H1 (cell line): ENCODE measurements around the gene ARHGAP22. TPM values are rescaled to one million over a fixed set of nuclear protein-coding genes. Genes with fewer than 3 reads are reported as not detected.

Experiments
- CTCF ChIA-PET: fragments of 300-600 bp; sonication (Branson Sonifier 250); formaldehyde crosslinking; loops from one replicate; lab custom pipeline; 2021; ENCODE audit not compliant: partially characterized antibody; lab: Charles Lee
- POLR2A ChIA-PET: fragments of 300-600 bp; sonication (Branson Sonifier 250); formaldehyde crosslinking; loops from one replicate; lab custom pipeline; 2021; ENCODE audit warnings: inconsistent platforms; ENCODE audit not compliant: partially characterized antibody; lab: Charles Lee
- DNase-seq, 2 experiments: peaks; one replicate each; pipeline versions ENCODE4 v3.0.0 to v3.0.0-alpha.2; 2010 to 2022; ENCODE audit warnings: low spot score in 2 of 2, low read depth in 1 of 2, mixed read lengths in 1 of 2
- FAIRE-seq: peaks from 2 replicates; lab custom pipeline; 2011; peaks lifted over from hg19 to GRCh38; lab: Jason Lieb, UNC
- H2AFZ ChIP-seq: 2 replicates; pipeline ENCODE4 v1.8.1; 2012; ENCODE audit warnings: low read length, inconsistent platforms
- H2AK5ac ChIP-seq: 2 replicates; pipeline ENCODE4 v1.6.1; 2013; ENCODE audit warnings: low read depth, low read length
- H2BK120ac ChIP-seq: replicated peaks from 2 replicates; pipeline ENCODE3; 2013; ENCODE audit warnings: low read depth, low read length, inconsistent platforms
- H2BK12ac ChIP-seq: 2 replicates; pipeline ENCODE4 v1.6.1; 2013; ENCODE audit warnings: low read depth, low read length
- H2BK15ac ChIP-seq: 2 replicates; pipeline ENCODE4 v1.6.1; 2013; ENCODE audit warnings: low read length
- H2BK20ac ChIP-seq: 2 replicates; pipeline ENCODE4 v1.6.1; 2013; ENCODE audit warnings: low read length
- H2BK5ac ChIP-seq: 2 replicates; pipeline ENCODE4 v1.6.1; 2013; ENCODE audit warnings: low read depth, low read length
- H3K14ac ChIP-seq: 2 replicates; pipeline ENCODE4 v1.6.1; 2013; ENCODE audit warnings: inconsistent platforms; ENCODE audit not compliant: insufficient read length
- H3K18ac ChIP-seq: 2 replicates; pipeline ENCODE4 v1.6.1; 2013; ENCODE audit warnings: low read length; ENCODE audit errors: extremely low read depth
- H3K23ac ChIP-seq: 2 replicates; pipeline ENCODE4 v1.6.1; 2013; ENCODE audit warnings: inconsistent platforms; ENCODE audit not compliant: insufficient read length
- H3K23me2 ChIP-seq: 2 replicates; pipeline ENCODE4 v1.6.1; 2013; ENCODE audit warnings: low read depth, low read length
- H3K27ac ChIP-seq: 2 replicates; pipeline ENCODE4 v1.6.1; 2011; ENCODE audit warnings: low read depth, low read length, inconsistent platforms
- H3K27me3 ChIP-seq, 4 experiments: replicated peaks in 1 of 4; 1 replicate in 1 of 4; 2 replicates in 3 of 4; pipeline versions ENCODE4 v1.6.1 to v1.8.1; 2011 to 2013; ENCODE audit warnings: low read length in 3 of 4, mild to moderate bottlenecking in 3 of 4, inconsistent platforms in 2 of 4, mixed read lengths in 2 of 4, moderate library complexity in 1 of 4; ENCODE audit not compliant: control insufficient read depth in 3 of 4, insufficient read depth in 3 of 4; ENCODE audit errors: extremely low read depth in 1 of 4
- H3K36me3 ChIP-seq, 4 experiments: 2 replicates each; pipeline versions ENCODE4 v1.6.1 to v1.8.1; 2011 to 2013; ENCODE audit warnings: mild to moderate bottlenecking in 4 of 4, low read length in 3 of 4, moderate library complexity in 2 of 4, control low read depth in 1 of 4, inconsistent platforms in 1 of 4; ENCODE audit not compliant: insufficient read depth in 4 of 4, control insufficient read depth in 2 of 4
- H3K4ac ChIP-seq: replicated peaks from 2 replicates; pipeline ENCODE3; 2013; ENCODE audit warnings: low read length, low read depth, mixed read lengths, inconsistent platforms; ENCODE audit not compliant: insufficient read length
- H3K4me1 ChIP-seq, 4 experiments: replicated peaks in 1 of 4; 1 replicate in 1 of 4; 2 replicates in 3 of 4; pipeline versions ENCODE4 v1.6.1 to v1.8.1; 2011 to 2013; ENCODE audit warnings: low read length in 3 of 4, inconsistent platforms in 2 of 4, mixed read lengths in 1 of 4; ENCODE audit not compliant: insufficient read depth in 4 of 4, control insufficient read depth in 3 of 4
- H3K4me2 ChIP-seq, 2 experiments: 2 replicates each; pipeline versions ENCODE4 v1.6.1 to v1.8.1; 2011 to 2013; ENCODE audit warnings: low read depth in 2 of 2, low read length in 2 of 2, control low read depth in 1 of 2, inconsistent platforms in 1 of 2, mild to moderate bottlenecking in 1 of 2; ENCODE audit not compliant: insufficient read depth in 1 of 2
- H3K4me3 ChIP-seq, 4 experiments: fragments of 200-600, 300-600 bp in 1 of 4; sonication (generic), shearing (Covaris generic), sonication (Bioruptor Twin) in 1 of 4; 2 replicates each; pipeline versions ENCODE4 v1.5.1 to v1.8.1; 2011 to 2016; ENCODE audit warnings: low read length in 4 of 4, low read depth in 3 of 4, control low read depth in 2 of 4, inconsistent platforms in 2 of 4, mild to moderate bottlenecking in 2 of 4, mixed read lengths in 1 of 4, moderate library complexity in 1 of 4; ENCODE audit not compliant: insufficient read depth in 2 of 4; ENCODE audit errors: extremely low read depth in 1 of 4
- H3K56ac ChIP-seq: replicated peaks from 2 replicates; pipeline ENCODE3; 2013; ENCODE audit warnings: low read depth, mild to moderate bottlenecking, mixed read lengths, low read length, inconsistent platforms; ENCODE audit not compliant: insufficient read length
- H3K79me1 ChIP-seq: 2 replicates; pipeline ENCODE4 v1.6.1; 2013; ENCODE audit warnings: low read depth, low read length, control low read depth
- H3K79me2 ChIP-seq, 2 experiments: 2 replicates each; pipeline versions ENCODE4 v1.6.1 to v1.8.1; 2012 to 2013; ENCODE audit warnings: low read length in 2 of 2, mild to moderate bottlenecking in 2 of 2, inconsistent platforms in 1 of 2; ENCODE audit not compliant: insufficient read depth in 2 of 2, control insufficient read depth in 1 of 2
- H3K9ac ChIP-seq, 4 experiments: replicated peaks in 1 of 4; 1 replicate in 1 of 4; 2 replicates in 3 of 4; pipeline versions ENCODE4 v1.6.1 to v1.8.1; 2011 to 2013; ENCODE audit warnings: low read depth in 3 of 4, low read length in 3 of 4, control low read depth in 2 of 4, mild to moderate bottlenecking in 2 of 4, moderate library complexity in 2 of 4, inconsistent platforms in 1 of 4; ENCODE audit errors: extremely low read depth in 1 of 4
- H3K9me3 ChIP-seq, 2 experiments: 2 replicates each; pipeline versions ENCODE4 v1.6.1 to v1.8.1; 2012 to 2013; ENCODE audit warnings: mild to moderate bottlenecking in 2 of 2, moderate library complexity in 2 of 2, control low read depth in 1 of 2, inconsistent platforms in 1 of 2, low read depth in 1 of 2, low read length in 1 of 2, mixed read lengths in 1 of 2; ENCODE audit not compliant: insufficient read depth in 2 of 2
- H4K20me1 ChIP-seq, 2 experiments: replicated peaks in 1 of 2; 2 replicates each; pipeline versions ENCODE3 to v1.8.1; 2011 to 2013; ENCODE audit warnings: inconsistent platforms in 2 of 2, low read length in 2 of 2, mild to moderate bottlenecking in 1 of 2; ENCODE audit not compliant: insufficient read depth in 2 of 2, control insufficient read depth in 1 of 2
- H4K5ac ChIP-seq: 2 replicates; pipeline ENCODE4 v1.6.1; 2013; ENCODE audit warnings: low read length, low read depth, mixed read lengths, inconsistent platforms; ENCODE audit not compliant: insufficient read length
- H4K8ac ChIP-seq: 2 replicates; pipeline ENCODE4 v1.8.0; 2013; ENCODE audit warnings: mild to moderate bottlenecking, moderate library complexity, low read length, inconsistent platforms; ENCODE audit not compliant: insufficient read depth; ENCODE audit errors: extremely low read depth
- H4K91ac ChIP-seq: replicated peaks from 2 replicates; pipeline ENCODE3; 2013; ENCODE audit warnings: low read length, mixed read lengths, inconsistent platforms; ENCODE audit not compliant: insufficient read length
- BCL11A ChIP-seq, 2 experiments: IDR thresholded peaks; one replicate each; pipeline ENCODE4 v1.6.1; 2011; ENCODE audit warnings: low read depth in 2 of 2, low read length in 2 of 2, mild to moderate bottlenecking in 2 of 2
- CBX8 ChIP-seq: fragments of 300-800, 300-1000 bp; sonication (generic); IDR thresholded peaks from 2 replicates; pipeline ENCODE4 v1.7.1; 2016; ENCODE audit warnings: low read depth, low read length, borderline replicate concordance
- CEBPB ChIP-seq: IDR thresholded peaks from 2 replicates; pipeline ENCODE4 v1.6.1; 2012; ENCODE audit warnings: low read depth, low read length
- EP300 ChIP-seq, 2 experiments: IDR thresholded peaks; 1 replicate in 1 of 2; 2 replicates in 1 of 2; pipeline ENCODE4 v1.6.1; 2011 to 2012; ENCODE audit warnings: low read depth in 2 of 2, low read length in 2 of 2, mild to moderate bottlenecking in 2 of 2, borderline replicate concordance in 1 of 2, inconsistent platforms in 1 of 2, moderate library complexity in 1 of 2
- FOSL1 ChIP-seq: IDR thresholded peaks from 2 replicates; pipeline ENCODE4 v1.6.1; 2011; ENCODE audit warnings: mild to moderate bottlenecking, low read depth, low read length, moderate library complexity; ENCODE audit not compliant: insufficient read depth
- KDM4A ChIP-seq: IDR thresholded peaks from one replicate; pipeline ENCODE4 v1.7.1; 2012; ENCODE audit warnings: low read depth, mild to moderate bottlenecking, moderate library complexity, low read length, inconsistent platforms; ENCODE audit not compliant: severe bottlenecking
- KDM5A ChIP-seq: fragments of 200-600 bp; IDR thresholded peaks from 2 replicates; pipeline ENCODE4 v1.7.1; 2012; ENCODE audit warnings: mild to moderate bottlenecking, low read length, inconsistent platforms, mixed read lengths
- TCF12 ChIP-seq: IDR thresholded peaks from 2 replicates; pipeline ENCODE4 v1.6.1; 2011; ENCODE audit warnings: low read depth, mild to moderate bottlenecking, low read length
- ZNF274 ChIP-seq: IDR thresholded peaks from 2 replicates; pipeline ENCODE4 v1.7.0; 2012; ENCODE audit warnings: low read length, borderline replicate concordance; ENCODE audit errors: extremely low read depth
- WGBS, 2 experiments: shearing (Covaris generic) in 1 of 2; methylation state at CpG; one replicate each; pipeline versions ENCODE4 v1.1.6 to v1.1.7; 2013 to 2015; ENCODE audit warnings: low lambda C conversion rate in 2 of 2, mixed read lengths in 2 of 2, inconsistent platforms in 1 of 2, low coverage in 1 of 2, missing lambda C conversion rate in 1 of 2; ENCODE audit not compliant: insufficient replicate concordance in 2 of 2, insufficient coverage in 1 of 2, insufficient read length in 1 of 2; ENCODE audit errors: extremely low coverage in 1 of 2, missing lambda C conversion rate in 1 of 2; 5-methylcytosine and 5-hydroxymethylcytosine counted together
- polyA plus RNA-seq, 7 experiments: library from polyadenylated mRNA; depleted of rRNA in 3 of 7; stranded (reverse) in 5 of 7; unstranded in 2 of 7; fragments of >200 nt in 5 of 7; fragments of 200-250 nt in 2 of 7; gene quantifications; 1 replicate in 5 of 7; 2 replicates in 1 of 7; 4 replicates in 1 of 7; pipeline versions ENCODE4 v1.2.1 to v1.2.3, GENCODE V29; 2011 to 2013; ENCODE audit warnings: missing spikeins in 2 of 7, mixed read lengths in 2 of 7
- total RNA-seq: library from RNA; stranded (reverse); fragmentation: NEBNext Ultra II Directional; extraction: Animal tissue kit (Norgen Biotek cat#: 25700); gene quantifications from 2 replicates; pipeline ENCODE4 v1.2.1, GENCODE V29; 2021

The ARHGAP22 gene
- total and polyA plus RNA-seq, 2 of the 8 experiments (the other 6 are each of a cell fraction or from before 2014, with no cell fraction given): 3.6 to 11.2 TPM

DNA sequence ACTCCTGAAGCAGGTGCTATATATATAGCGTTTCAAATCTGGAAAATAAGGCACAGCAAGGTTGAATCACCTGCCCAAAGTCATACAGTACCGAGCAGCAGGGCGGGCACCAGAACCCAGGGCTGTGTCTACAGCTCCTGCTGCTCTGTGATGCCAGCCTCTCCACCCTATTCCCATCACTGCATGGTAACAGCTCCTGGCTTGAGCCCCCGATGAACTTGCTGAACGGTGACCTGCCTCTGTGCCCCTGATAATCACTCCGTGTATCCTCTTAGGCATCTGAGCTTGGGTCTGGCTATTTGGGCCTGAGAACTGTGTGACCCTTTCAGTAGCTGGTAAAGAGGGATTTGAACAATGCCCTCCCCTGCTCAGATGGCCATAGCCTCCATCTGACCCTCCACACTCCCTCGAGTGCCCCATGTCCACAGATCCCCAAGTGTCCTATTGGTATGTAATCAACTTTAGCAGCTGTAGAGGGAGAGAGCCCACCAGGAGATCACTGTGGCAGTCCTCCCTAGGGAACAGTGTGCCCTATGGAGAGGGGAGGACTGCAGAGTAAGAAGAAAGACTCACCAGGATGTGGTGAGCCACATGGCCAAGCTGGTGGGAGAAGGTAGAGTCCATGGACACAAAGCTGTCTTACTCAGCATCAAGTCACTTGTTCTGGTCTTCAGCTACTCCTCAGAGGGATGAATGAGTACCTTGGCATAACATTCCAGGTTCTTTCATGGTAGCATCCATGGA is 1.1 kb upstream of the ARHGAP22 start:
- H3K9ac ChIP-seq: no peak overlapping the region
- H3K14ac ChIP-seq: no peak overlapping the region
- H2AK5ac ChIP-seq: 0 out of 2 replicates have a peak overlapping the region, but pooled peaks have one; percentile 61
- no peak overlapping the region for H4K5ac ChIP-seq
- FAIRE-seq (no peak), DNase-seq (peak in 1 of 2 experiments; percentile 22)
- H3K27me3 ChIP-seq: peaks cover 0 to 21% (median 15%) of the 10 kb centered on the region in 4 experiments; a peak in 6 of 7 replicates
- no peak overlapping the region for H3K4me3 ChIP-seq
- no peaks in the 10 kb centered on the region for H4K20me1 ChIP-seq
- peak overlapping the region in 1 of 2 experiments; percentile 78; a peak in 1 of 4 replicates for H3K4me2 ChIP-seq
- no peak overlapping the region for H2BK5ac ChIP-seq
- ChIA-PET POLR2A (no interaction called here), CTCF (interaction anchor here (1.2 to 7.5 kb wide), 12 partner anchors 10 to 242 kb away, joined by 3 to 172 read pairs (median 10); no protein-coding TSS in a partner anchor)
- no peak overlapping the region for H4K8ac ChIP-seq
- no peak overlapping the region for H2BK15ac ChIP-seq
- TF ChIP-seq EP300 (IDR thresholded peaks at IDR 0.05; ENCODE audit: borderline replicate concordance in 1 of 2, low read depth in 2 of 2, low read length in 2 of 2) (no peak), BCL11A (IDR thresholded peaks at IDR 0.05; ENCODE audit: low read depth in 2 of 2, low read length in 2 of 2) (no peak), TCF12 (no peak), KDM4A (no peak), ZNF274 (no peak), CBX8 (no peak), CEBPB (no peak), KDM5A (no peak), FOSL1 (no peak)
- H4K91ac ChIP-seq: no peak overlapping the region
- H2BK12ac ChIP-seq: peak overlapping the region; percentile 42; the same call in 1 of the 2 replicates
- no peaks in the 10 kb centered on the region for H3K36me3 ChIP-seq
- no peak overlapping the region for H2AFZ ChIP-seq
- WGBS, 2 experiments: 87% methylated on average over 7 of the region's 7 CpGs; no CpG with 5 or more reads in 1 of the 2 experiments
- H3K9me3 ChIP-seq: no peaks in the 10 kb centered on the region
- no peaks in the 10 kb centered on the region for H3K79me1 ChIP-seq
- H2BK20ac ChIP-seq: no peak overlapping the region
- H3K23me2 ChIP-seq: no peaks in the 10 kb centered on the region; the same call in 1 of the 2 replicates
- H3K4me1 ChIP-seq: peaks cover 0 to 17% (median 9%) of the 10 kb centered on the region in 4 experiments; a peak in 6 of 7 replicates
- no peak overlapping the region for H3K27ac ChIP-seq
- H3K56ac ChIP-seq: no peak overlapping the region
- H3K4ac ChIP-seq: no peak overlapping the region
- H2BK120ac ChIP-seq: no peak overlapping the region
- H3K79me2 ChIP-seq: no peaks in the 10 kb centered on the region
- no peak overlapping the region for H3K23ac ChIP-seq
- H3K18ac ChIP-seq: no peak overlapping the region
